Medulla oblongata (tissue), 1 donor: ENCODE results near the gene MOV10.

Source experiments
- DNase-seq: peaks from one replicate; pipeline ENCODE4 v3.0.0-alpha.2; 2015; ENCODE audit errors: extremely low spot score

MOV10 gene

GRCh38 chr1:112699425-112700144 lies 25.1 kb downstream of the MOV10 start:
- no peak for DNase-seq

DNA sequence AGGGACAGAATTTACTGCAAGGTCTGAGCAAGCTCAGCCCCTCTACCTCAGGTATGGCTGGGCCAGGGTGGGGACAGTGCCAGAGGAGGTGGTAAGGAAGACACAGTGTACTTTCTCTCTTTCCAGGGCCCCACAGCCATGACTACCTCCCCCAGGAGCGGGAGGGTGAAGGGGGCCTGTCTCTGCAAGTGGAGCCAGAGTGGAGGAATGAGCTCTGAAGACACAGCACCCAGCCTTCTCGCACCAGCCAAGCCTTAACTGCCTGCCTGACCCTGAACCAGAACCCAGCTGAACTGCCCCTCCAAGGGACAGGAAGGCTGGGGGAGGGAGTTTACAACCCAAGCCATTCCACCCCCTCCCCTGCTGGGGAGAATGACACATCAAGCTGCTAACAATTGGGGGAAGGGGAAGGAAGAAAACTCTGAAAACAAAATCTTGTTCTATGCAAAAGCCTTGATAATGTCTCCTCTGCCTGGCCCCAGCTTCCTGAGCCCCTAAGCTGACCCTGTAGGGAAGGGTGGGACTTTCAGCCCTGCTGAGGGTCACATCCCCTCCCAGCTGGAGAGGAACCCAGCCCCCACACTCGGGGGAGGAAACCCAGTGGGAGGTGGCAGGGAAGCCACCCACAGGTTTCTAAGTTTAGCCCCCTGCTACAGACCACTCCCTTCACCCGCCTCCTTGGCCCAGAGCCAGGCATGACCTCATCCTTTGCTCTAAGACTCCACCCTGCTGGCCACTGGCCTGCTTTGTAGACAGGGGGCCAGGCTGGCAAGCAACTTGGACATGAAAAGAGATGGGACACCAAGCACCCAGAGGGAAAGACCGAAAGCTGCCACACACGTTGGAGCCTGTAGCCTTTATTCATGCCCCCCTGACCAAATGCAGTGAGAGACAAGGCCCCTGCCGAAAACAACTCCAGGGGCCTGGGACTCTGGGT lies 26.1 kb downstream of the MOV10 start:
- peak; percentile 98 for DNase-seq

DNA sequence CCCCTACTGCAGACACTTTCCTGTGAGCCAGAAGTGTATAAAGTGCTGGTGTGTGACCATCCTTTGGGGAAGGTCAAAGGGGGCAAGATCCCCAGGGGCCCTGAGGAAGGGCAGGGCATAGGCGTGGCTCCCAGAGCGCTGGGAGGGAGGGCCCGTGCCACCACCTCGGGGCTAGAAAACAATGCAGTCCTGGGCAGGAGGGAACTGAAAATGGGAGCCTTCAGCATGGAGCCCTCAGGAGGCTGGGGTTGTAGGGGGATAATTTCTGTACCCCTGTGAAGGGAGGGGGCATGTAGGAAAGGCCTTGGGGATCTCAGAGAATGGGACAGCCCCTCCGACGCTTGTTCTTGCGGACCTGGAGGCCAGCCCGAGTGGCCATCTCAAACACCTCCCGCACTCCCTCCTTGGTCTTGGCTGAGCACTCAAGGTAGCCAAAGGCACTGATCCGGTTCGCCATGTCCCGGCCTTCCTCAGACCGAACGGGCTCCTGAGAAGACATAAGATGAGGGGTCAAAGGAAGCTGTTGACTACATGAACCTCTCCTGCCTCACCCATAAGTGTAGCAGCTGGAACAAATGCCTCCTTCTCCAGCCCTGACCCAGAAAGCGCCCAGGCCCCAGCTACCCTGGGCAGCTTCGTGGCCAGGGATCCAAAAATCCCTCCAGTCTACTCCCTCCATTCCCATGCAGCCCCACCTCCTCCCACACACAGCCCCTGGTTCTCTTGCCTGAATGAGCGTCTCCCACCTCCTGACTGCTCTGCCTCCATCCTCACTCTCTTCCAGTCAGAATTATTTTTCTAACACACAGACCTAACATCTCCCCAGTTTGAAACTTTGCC lies 27.0 kb downstream of the MOV10 start:
- DNase-seq: no peak

GRCh38 chr1:112702067-112702395 lies 27.6 kb downstream of the MOV10 start:
- no peak for DNase-seq

GRCh38 chr1:112702420-112703261 lies 28.2 kb downstream of the MOV10 start:
- DNase-seq: no peak

DNA sequence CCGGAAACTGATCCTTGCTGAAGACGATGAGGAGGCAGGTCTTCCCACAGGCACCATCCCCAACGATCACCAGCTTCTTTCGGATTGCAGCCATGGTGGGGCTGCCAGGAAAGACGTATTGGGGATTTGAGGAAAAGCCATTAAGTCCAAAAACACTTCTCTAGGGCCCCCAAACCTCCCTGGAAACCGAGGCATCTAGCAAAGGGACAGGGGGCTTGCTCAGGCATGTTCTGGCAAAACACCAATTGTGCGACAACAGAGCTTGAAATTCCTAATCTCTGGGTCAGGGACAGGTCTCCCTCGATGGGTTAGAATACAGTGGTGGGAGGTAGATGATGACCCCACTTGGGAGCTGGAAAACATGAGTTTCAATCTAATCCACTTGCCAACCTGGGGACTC lies 29.2 kb downstream of the MOV10 start:
- DNase-seq: no peak

DNA sequence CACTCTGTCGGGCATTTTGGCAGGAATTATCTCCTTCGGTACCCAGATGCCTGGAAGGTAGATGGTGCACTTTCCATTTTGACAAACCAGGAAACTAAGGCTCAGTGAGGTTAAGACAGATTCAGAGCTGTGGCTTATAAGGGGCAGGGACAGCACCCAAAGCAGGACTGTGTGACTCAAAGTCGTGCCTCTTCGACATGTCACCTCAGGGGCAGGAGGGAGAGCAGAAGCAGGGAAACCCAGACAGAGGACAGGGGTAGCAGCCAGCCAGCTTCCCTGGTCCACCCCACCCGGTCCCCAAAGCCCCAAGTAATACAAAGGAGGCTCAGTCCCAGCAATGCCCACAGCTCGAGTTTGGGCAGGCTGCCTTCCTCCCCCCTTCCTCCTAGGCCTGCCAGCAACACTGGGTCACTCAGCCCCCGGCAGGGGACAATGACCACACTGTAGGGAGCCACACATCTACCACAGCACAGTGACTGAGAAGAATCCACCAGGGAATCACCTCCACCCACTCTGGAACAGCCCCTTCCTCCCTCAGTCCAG lies 30.0 kb downstream of the MOV10 start:
- peak; percentile 91 for DNase-seq

DNA sequence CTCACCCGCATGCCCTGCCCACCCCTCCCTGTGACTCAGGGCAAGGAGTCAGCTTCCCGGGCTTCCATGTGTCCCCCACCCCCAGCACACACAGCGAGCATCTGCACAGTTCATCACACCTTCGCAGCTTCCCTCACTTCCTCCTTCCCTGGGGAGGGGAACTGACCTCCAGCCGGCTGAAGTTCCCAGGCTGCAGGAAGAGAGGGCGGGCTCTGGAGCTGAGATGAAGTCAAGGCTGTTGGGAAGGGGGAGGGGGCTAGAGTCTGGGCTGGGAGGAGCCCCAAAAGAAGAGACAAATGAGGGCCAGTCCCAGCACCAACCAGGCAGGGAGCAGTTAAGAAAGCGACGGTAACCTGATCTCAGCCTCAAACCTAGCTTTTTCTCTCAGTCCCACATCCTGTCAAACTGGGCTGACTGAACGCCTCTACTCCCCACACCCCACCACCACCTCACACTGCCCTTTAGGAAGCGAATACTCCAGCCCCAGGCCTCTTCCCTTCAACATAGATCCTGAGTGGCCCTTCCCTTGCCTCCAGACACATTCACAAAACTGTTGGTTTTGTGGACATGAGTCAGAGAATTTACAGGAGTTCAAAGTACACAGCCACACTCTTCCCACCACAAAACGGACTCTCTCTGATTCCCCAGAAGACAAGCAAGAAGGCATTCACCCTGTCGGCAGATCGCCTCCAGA lies 30.6 kb downstream of the MOV10 start:
- DNase-seq: peak; percentile 82

- peak; percentile 16 for DNase-seq
Observed at GRCh38 chr1:112706505-112707220, 32.2 kb downstream of the MOV10 start, which contains the start of gene RHOC. TSS of gene RHOC (minus strand) at chr1:112707127. CDS start at chr1:112703799, 3,328 bp downstream.

DNA sequence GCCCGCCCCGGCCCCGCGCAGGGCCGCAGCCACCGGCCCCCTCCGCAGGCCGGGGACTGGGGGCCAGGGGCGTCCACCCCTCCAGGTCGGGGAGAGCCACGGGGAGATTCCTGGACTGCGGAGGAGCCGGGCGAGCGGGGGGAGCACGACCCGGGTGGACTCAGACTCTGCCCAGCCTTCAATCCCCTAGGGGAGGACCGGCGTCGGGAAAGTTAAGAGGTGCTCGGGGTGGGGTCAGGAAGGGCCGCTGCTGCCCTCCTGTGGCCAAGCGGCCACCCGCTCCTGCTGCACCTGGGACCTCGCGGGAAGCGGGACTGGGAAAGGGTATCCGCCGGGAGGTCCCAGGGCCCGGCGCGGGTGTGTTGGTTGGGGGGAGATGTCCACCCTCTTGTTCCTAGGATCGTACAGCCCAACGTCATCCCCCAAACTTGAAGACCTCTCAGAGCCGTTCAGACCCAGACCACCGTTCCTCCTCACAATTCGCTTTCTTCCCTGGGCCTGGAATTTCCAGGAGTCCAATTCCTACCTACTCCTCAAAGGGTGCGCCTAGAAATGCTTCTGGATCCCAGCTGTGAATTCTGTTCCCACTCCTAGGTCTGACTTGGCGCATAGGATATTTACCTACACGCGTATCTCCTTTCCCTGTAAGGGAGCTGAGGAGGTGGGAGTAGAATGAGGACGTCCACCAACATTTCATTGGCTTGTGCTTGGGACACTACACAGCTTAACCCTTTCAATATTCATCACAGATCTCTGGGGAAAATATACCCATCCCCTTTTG lies 33.0 kb downstream of the MOV10 start:
- peak; percentile 89 for DNase-seq

DNA sequence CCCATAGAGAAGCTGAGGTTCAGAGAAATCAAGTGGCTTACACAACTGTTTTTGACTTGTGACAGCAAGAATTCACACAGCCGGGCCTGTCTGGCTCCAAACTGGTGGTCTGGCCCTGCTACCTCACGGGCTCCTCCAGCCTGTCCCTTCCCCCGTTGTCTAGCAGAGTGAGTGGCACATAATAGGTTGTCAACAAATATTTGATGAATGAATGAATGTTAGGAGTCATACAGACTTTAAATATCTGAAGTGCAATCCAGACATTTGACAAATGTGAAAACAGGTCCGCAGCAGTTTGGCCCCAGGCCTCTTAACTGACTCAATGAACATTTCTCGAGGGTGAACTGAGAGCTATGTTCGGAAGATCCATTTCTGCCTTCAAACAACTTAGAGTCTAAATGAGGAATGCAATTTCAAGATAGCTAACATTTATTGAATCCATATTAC lies 33.6 kb downstream of the MOV10 start:
- DNase-seq: no peak

- no peak for DNase-seq
Observed at GRCh38 chr1:112708489-112708888, 34.0 kb downstream of the MOV10 start.

GRCh38 chr1:112710159-112710558 lies 35.7 kb downstream of the MOV10 start:
- no peak for DNase-seq

GRCh38 chr1:112710586-112710985 lies 36.1 kb downstream of the MOV10 start:
- no peak for DNase-seq

GRCh38 chr1:112711041-112711440 lies 36.6 kb downstream of the MOV10 start:
- no peak for DNase-seq

DNA sequence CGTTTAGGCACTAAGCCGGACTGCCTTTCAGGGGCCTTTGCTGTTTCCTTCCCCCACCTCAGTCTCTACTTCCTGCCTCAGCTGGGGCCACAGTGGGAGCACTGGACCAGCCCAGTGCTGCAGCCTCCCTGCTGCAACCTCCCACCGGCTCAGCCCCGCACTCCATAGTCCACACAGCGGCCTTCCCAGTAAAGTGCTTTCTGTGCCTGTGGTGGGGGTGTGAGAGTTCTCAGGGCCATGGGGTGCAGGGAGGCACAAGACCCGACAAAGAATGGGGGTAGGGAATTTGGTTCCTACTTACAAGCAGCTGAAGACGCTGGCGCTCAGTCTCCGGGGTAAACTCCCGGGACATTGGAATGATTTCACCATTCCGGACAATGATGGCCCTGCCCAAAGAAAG lies 37.2 kb downstream of the MOV10 start:
- DNase-seq: no peak

- no peak for DNase-seq
Observed at GRCh38 chr1:112712191-112712590, 37.7 kb downstream of the MOV10 start.

DNA sequence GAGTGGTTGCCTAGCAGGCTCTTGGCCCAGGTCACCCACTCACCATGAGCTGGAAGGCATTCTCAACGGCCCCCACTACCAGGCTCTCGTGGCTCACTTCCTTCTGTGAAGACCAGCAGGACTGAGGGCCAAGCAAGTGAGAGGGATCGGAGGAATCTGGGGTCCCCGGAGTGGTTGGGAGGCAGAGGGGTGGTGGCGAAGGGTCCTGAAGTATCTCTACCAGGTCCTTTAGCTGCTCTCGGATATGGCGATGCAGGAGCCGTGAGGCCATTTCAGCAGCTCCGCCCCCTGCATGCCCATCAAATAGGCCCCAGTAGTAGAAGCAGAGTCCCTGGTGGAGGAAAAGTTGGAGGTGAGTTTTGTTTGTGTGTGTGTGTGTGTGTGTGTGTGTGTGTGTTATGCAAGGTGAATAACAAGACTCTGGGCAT lies 38.3 kb downstream of the MOV10 start:
- no peak for DNase-seq
